22Rv1 (cell line): ENCODE measurements around the gene RNASE7.

Experiments
- H3K27ac ChIP-seq: fragments of 450-650 bp; 2 replicates; pipeline ENCODE4 v1.5.1; 2017
- CTCF ChIP-seq: fragments of 450-650 bp; IDR thresholded peaks from 2 replicates; pipeline ENCODE4 v1.5.1; 2017; ENCODE audit warnings: mild to moderate bottlenecking
- ZFX ChIP-seq: fragments of 450-650 bp; IDR thresholded peaks from 2 replicates; pipeline ENCODE4 v1.6.1; 2017; ENCODE audit warnings: antibody characterized with exemption, borderline replicate concordance

Gene RNASE7

GRCh38 chr14:21023817-21024584, 18.2 kb upstream of the RNASE7 start:
- H3K27ac ChIP-seq: 0 out of 2 replicates have a peak overlapping the region, but pooled peaks have one; percentile 34
- TF ChIP-seq ZFX: no peak
- no peak for TF ChIP-seq CTCF

- 0 out of 2 replicates have a peak within 1 kb of the TSS, but pooled peaks have one; percentile 34 for H3K27ac ChIP-seq
- TF ChIP-seq CTCF (no peak), ZFX (no peak)
Observed at GRCh38 chr14:21024585-21025370, 17.4 kb upstream of the RNASE7 start, which contains the start of gene NDRG2. TSS of gene NDRG2 (minus strand) at chr14:21025061. CDS start at chr14:21023315, 1,746 bp downstream.

- no peak for TF ChIP-seq ZFX
- TF ChIP-seq CTCF: no peak
- no peak overlapping the region for H3K27ac ChIP-seq
Observed at GRCh38 chr14:21025371-21026273, 16.5 kb upstream of the RNASE7 start.

- H3K27ac ChIP-seq: no peak overlapping the region
- no peak for TF ChIP-seq ZFX
- TF ChIP-seq CTCF: no peak
Observed at GRCh38 chr14:21026274-21026987, 15.7 kb upstream of the RNASE7 start.

GRCh38 chr14:21026988-21027315, 15.2 kb upstream of the RNASE7 start:
- H3K27ac ChIP-seq: no peak overlapping the region
- no peak for TF ChIP-seq ZFX
- TF ChIP-seq CTCF: no peak

- TF ChIP-seq CTCF: no peak
- TF ChIP-seq ZFX: no peak
- H3K27ac ChIP-seq: no peak within 1 kb of the TSS
Observed at GRCh38 chr14:21029917-21030316, 12.2 kb upstream of the RNASE7 start, which contains the start of gene TPPP2. TSS of gene TPPP2 (plus strand) at chr14:21030217. CDS start at chr14:21030582, 365 bp downstream.
